WTC11 (cell line): ENCODE measurements around the gene ZNF506. TPM values are rescaled to one million over a fixed set of nuclear protein-coding genes. Genes with fewer than 3 reads are reported as not detected.

Experiments used
- ATAC-seq: fragments of 200-7000 bp; cut with Tn5 transposase; 2 replicates; pipeline ENCODE4 v1.10.0; 2021; ENCODE audit warnings: mild to moderate bottlenecking, moderate library complexity
- CTCF ChIA-PET: fragments of 300-600 bp; sonication (Branson Sonifier 250); formaldehyde crosslinking; loops from one replicate; lab custom pipeline; 2021; ENCODE audit warnings: antibody characterized with exemption; lab: Charles Lee
- POLR2A ChIA-PET: fragments of 350-600 bp; sonication (Branson Sonifier 250); formaldehyde crosslinking; loops from one replicate; lab custom pipeline; 2021; ENCODE audit warnings: antibody characterized with exemption; lab: Charles Lee
- DNase-seq: peaks from one replicate; pipeline ENCODE4 v3.0.0; 2021; ENCODE audit warnings: low spot score
- H3K27ac Mint-ChIP-seq: 2 replicates; pipeline ENCODE4 v1.8.0; 2021; ENCODE audit warnings: mixed read lengths
- H3K27me3 Mint-ChIP-seq: 2 replicates; pipeline ENCODE4 v1.8.0; 2021; ENCODE audit warnings: low read depth, mild to moderate bottlenecking, moderate library complexity, mixed read lengths
- H3K36me3 Mint-ChIP-seq: 2 replicates; pipeline ENCODE4 v1.8.0; 2021; ENCODE audit warnings: mixed read lengths
- H3K4me1 Mint-ChIP-seq: 2 replicates; pipeline ENCODE4 v1.8.0; 2022; ENCODE audit warnings: mixed read lengths
- H3K4me3 Mint-ChIP-seq: 2 replicates; pipeline ENCODE4 v1.8.0; 2021; ENCODE audit warnings: mild to moderate bottlenecking, moderate library complexity, mixed read lengths
- H3K9me3 Mint-ChIP-seq: 2 replicates; pipeline ENCODE4 v1.8.0; 2021; ENCODE audit warnings: mixed read lengths
- AR ChIP-seq: fragments of 250-450 bp; sonication (Bioruptor Pico); IDR thresholded peaks from 2 replicates; pipeline ENCODE4 v1.9.0; 2021; ENCODE audit warnings: mild to moderate bottlenecking
- ARID4B ChIP-seq: sonication (generic); formaldehyde crosslinking; IDR thresholded peaks from 2 replicates; pipeline ENCODE4 v1.8.0; 2023; ENCODE audit warnings: missing genetic modification reagents, mild to moderate bottlenecking, borderline replicate concordance
- ATF3 ChIP-seq: sonication (generic); formaldehyde crosslinking; conservative IDR thresholded peaks from 2 replicates; pipeline ENCODE4 v1.8.1; 2022; ENCODE audit warnings: mild to moderate bottlenecking, missing genetic modification reagents
- E2F1 ChIP-seq: sonication (generic); formaldehyde crosslinking; IDR thresholded peaks from 2 replicates; pipeline ENCODE4 v1.8.0; 2022; ENCODE audit warnings: mild to moderate bottlenecking, missing genetic modification reagents
- ESRRA ChIP-seq: sonication (generic); formaldehyde crosslinking; IDR thresholded peaks from 2 replicates; pipeline ENCODE4 v1.8.1; 2022; ENCODE audit warnings: mild to moderate bottlenecking, missing genetic modification reagents, borderline replicate concordance
- FOXJ3 ChIP-seq: sonication (generic); formaldehyde crosslinking; IDR thresholded peaks from 2 replicates; pipeline ENCODE4 v1.9.0; 2021; ENCODE audit warnings: missing genetic modification reagents, mild to moderate bottlenecking, borderline replicate concordance
- FOXK1 ChIP-seq: sonication (generic); formaldehyde crosslinking; IDR thresholded peaks from 2 replicates; pipeline ENCODE4 v1.8.0; 2022; ENCODE audit warnings: mild to moderate bottlenecking, moderate library complexity, missing genetic modification reagents
- FOXP1 ChIP-seq: sonication (generic); formaldehyde crosslinking; IDR thresholded peaks from 2 replicates; pipeline ENCODE4 v1.8.0; 2022; ENCODE audit warnings: missing genetic modification reagents, mild to moderate bottlenecking, moderate library complexity, borderline replicate concordance
- GABPB1 ChIP-seq: sonication (generic); formaldehyde crosslinking; IDR thresholded peaks from 2 replicates; pipeline ENCODE4 v1.8.1; 2023; ENCODE audit warnings: mild to moderate bottlenecking, missing genetic modification reagents
- GTF2I ChIP-seq: fragments of 250-450 bp; sonication (Bioruptor Pico); conservative IDR thresholded peaks from 2 replicates; pipeline ENCODE4 v1.4.0; 2021; ENCODE audit warnings: mild to moderate bottlenecking
- IRF1 ChIP-seq: sonication (generic); formaldehyde crosslinking; IDR thresholded peaks from 2 replicates; pipeline ENCODE4 v1.8.0; 2023; ENCODE audit warnings: missing genetic modification reagents
- MLX ChIP-seq: sonication (generic); formaldehyde crosslinking; IDR thresholded peaks from 2 replicates; pipeline ENCODE4 v1.8.1; 2023; ENCODE audit warnings: mild to moderate bottlenecking, missing genetic modification reagents, moderate library complexity
- NFATC4 ChIP-seq: fragments of 250-450 bp; sonication (Bioruptor Pico); IDR thresholded peaks from 2 replicates; pipeline ENCODE4 v1.9.0; 2021; ENCODE audit warnings: mild to moderate bottlenecking
- NR1H2 ChIP-seq: sonication (generic); formaldehyde crosslinking; IDR thresholded peaks from 2 replicates; pipeline ENCODE4 v1.9.0; 2021; ENCODE audit warnings: mild to moderate bottlenecking, moderate library complexity, missing genetic modification reagents
- SOX15 ChIP-seq: fragments of 250-450 bp; sonication (Bioruptor Pico); IDR thresholded peaks from 2 replicates; pipeline ENCODE4 v1.9.0; 2021; ENCODE audit warnings: mild to moderate bottlenecking
- TEAD4 ChIP-seq: sonication (generic); formaldehyde crosslinking; IDR thresholded peaks from 2 replicates; pipeline ENCODE4 v1.8.0; 2022; ENCODE audit warnings: mild to moderate bottlenecking, missing genetic modification reagents
- ZNF219 ChIP-seq: sonication (generic); formaldehyde crosslinking; IDR thresholded peaks from 2 replicates; pipeline ENCODE4 v1.8.0; 2023; ENCODE audit warnings: missing genetic modification reagents, mild to moderate bottlenecking, borderline replicate concordance
- total RNA-seq: library from RNA; stranded (reverse); gene quantifications from 3 replicates; pipeline ENCODE4 v1.2.3, GENCODE V29; 2021
- TF ChIP-seq, protein P1 (sequence below): sonication (generic); formaldehyde crosslinking; IDR thresholded peaks from 2 replicates; pipeline ENCODE4 v1.8.1; 2022; ENCODE audit warnings: low read depth, missing genetic modification reagents, borderline replicate concordance

ZNF506 gene
- total RNA-seq, 1 experiment from 2014 or later: 20.8 TPM

- TF ChIP-seq NFATC4 (CRISPR knock-in tag) (no peak), SOX15 (CRISPR knock-in tag) (no peak), E2F1 (CRISPR knock-in tag) (no peak), FOXK1 (CRISPR knock-in tag) (no peak), MLX (CRISPR knock-in tag) (no peak), ZNF219 (CRISPR knock-in tag) (no peak), ARID4B (CRISPR knock-in tag) (no peak), NR1H2 (CRISPR knock-in tag) (no peak), AR (CRISPR knock-in tag) (no peak), FOXJ3 (CRISPR knock-in tag) (no peak), TEAD4 (CRISPR knock-in tag) (no peak), FOXP1 (CRISPR knock-in tag) (no peak), GTF2I (no peak), ATF3 (CRISPR knock-in tag) (no peak), ESRRA (CRISPR knock-in tag) (no peak), GABPB1 (no peak), IRF1 (CRISPR knock-in tag) (no peak)
- TF ChIP-seq, protein P1, sequence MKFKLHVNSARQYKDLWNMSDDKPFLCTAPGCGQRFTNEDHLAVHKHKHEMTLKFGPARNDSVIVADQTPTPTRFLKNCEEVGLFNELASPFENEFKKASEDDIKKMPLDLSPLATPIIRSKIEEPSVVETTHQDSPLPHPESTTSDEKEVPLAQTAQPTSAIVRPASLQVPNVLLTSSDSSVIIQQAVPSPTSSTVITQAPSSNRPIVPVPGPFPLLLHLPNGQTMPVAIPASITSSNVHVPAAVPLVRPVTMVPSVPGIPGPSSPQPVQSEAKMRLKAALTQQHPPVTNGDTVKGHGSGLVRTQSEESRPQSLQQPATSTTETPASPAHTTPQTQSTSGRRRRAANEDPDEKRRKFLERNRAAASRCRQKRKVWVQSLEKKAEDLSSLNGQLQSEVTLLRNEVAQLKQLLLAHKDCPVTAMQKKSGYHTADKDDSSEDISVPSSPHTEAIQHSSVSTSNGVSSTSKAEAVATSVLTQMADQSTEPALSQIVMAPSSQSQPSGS (CRISPR knock-in tag): no peak
- TF ChIP-seq, all 79 proteins: peak for 0
- no peak for DNase-seq
- H3K4me1 Mint-ChIP-seq: peaks cover 19% of the 10 kb centered on the region
- peaks cover 15% of the 10 kb centered on the region for H3K36me3 Mint-ChIP-seq
- H3K9me3 Mint-ChIP-seq: no peaks in the 10 kb centered on the region
- H3K4me3 Mint-ChIP-seq: peak overlapping the region; percentile 98
- no peaks in the 10 kb centered on the region for H3K27me3 Mint-ChIP-seq
- ChIA-PET POLR2A (no interaction called here), CTCF (interaction anchor here (0.5 kb wide), 1 partner anchor 39 kb away, joined by 3 read pairs; no protein-coding TSS in a partner anchor)
- H3K27ac Mint-ChIP-seq: peak overlapping the region; percentile 46; the same call in 1 of the 2 replicates
- no peak for ATAC-seq
Observed at GRCh38 chr19:19778666-19779065, 42.9 kb downstream of the ZNF506 start.
